DND-41 (cell line): ENCODE data around the gene CTAG2.

ENCODE experiments used
- ATAC-seq: fragments of 200-7000 bp; cut with Tn5 transposase; 3 replicates; pipeline ENCODE4 v1.9.1; 2021; ENCODE audit warnings: low read depth; ENCODE audit not compliant: insufficient read depth
- DNase-seq: peaks from one replicate; pipeline ENCODE4 v3.0.0-alpha.2; 2020
- H2AFZ ChIP-seq: 2 replicates; pipeline ENCODE4 v1.6.0; 2012; ENCODE audit warnings: low read depth, low read length
- H3K27ac ChIP-seq: 2 replicates; pipeline ENCODE4 v1.5.1; 2012; ENCODE audit warnings: low read length, inconsistent platforms
- H3K27me3 ChIP-seq: fragments of 200-600 bp; sonication (generic); 2 replicates; pipeline ENCODE4 v1.6.0; 2012; ENCODE audit warnings: low read length, mild to moderate bottlenecking, inconsistent platforms; ENCODE audit not compliant: insufficient read depth, poor library complexity
- H3K36me3 ChIP-seq: 2 replicates; pipeline ENCODE4 v1.5.1; 2012; ENCODE audit warnings: low read length, inconsistent platforms; ENCODE audit not compliant: insufficient read depth
- H3K4me1 ChIP-seq: 2 replicates; pipeline ENCODE4 v1.5.1; 2012; ENCODE audit warnings: mild to moderate bottlenecking, low read length; ENCODE audit not compliant: insufficient read depth
- H3K4me2 ChIP-seq: 2 replicates; pipeline ENCODE4 v1.6.0; 2012; ENCODE audit warnings: mild to moderate bottlenecking, moderate library complexity, low read length, inconsistent platforms; ENCODE audit not compliant: insufficient read depth
- H3K4me3 ChIP-seq, 2 experiments: fragments of 200-600 bp in 1 of 2; shearing (Covaris generic) in 1 of 2; 2 replicates each; pipeline ENCODE4 v1.5.1; 2012 to 2016; ENCODE audit warnings: inconsistent platforms in 2 of 2, low read length in 2 of 2, mild to moderate bottlenecking in 2 of 2, low read depth in 1 of 2, moderate library complexity in 1 of 2
- H3K79me2 ChIP-seq: 2 replicates; pipeline ENCODE4 v1.6.0; 2012; ENCODE audit warnings: low read length, inconsistent platforms; ENCODE audit not compliant: insufficient read depth
- H3K9ac ChIP-seq: 2 replicates; pipeline ENCODE4 v1.6.0; 2012; ENCODE audit warnings: low read depth, mild to moderate bottlenecking, inconsistent platforms, low read length, moderate library complexity
- H3K9me3 ChIP-seq: 2 replicates; pipeline ENCODE4 v1.5.1; 2012; ENCODE audit warnings: low read length, moderate library complexity, mild to moderate bottlenecking, inconsistent platforms; ENCODE audit not compliant: insufficient read depth, severe bottlenecking
- H4K20me1 ChIP-seq: 2 replicates; pipeline ENCODE4 v1.6.0; 2012; ENCODE audit warnings: low read length; ENCODE audit not compliant: insufficient read depth
- EZH2 ChIP-seq: IDR thresholded peaks from 3 replicates; pipeline ENCODE4 v1.6.1; 2012; ENCODE audit warnings: borderline replicate concordance, low read depth, mild to moderate bottlenecking, moderate library complexity, low read length, inconsistent platforms; ENCODE audit not compliant: severe bottlenecking
- TF ChIP-seq, protein P1 (sequence below): IDR thresholded peaks from 2 replicates; pipeline ENCODE4 v1.5.1; 2012; ENCODE audit warnings: borderline replicate concordance, low read length, moderate library complexity, mild to moderate bottlenecking; ENCODE audit not compliant: poor library complexity, severe bottlenecking; ENCODE audit errors: extremely low read depth

The CTAG2 gene

GRCh38 chrX:154602766-154603437, 50.5 kb downstream of the CTAG2 start:
- H3K9ac ChIP-seq = no peak overlapping the region
- no peaks in the 10 kb centered on the region for H4K20me1 ChIP-seq
- H3K27ac ChIP-seq = no peak overlapping the region
- no peaks in the 10 kb centered on the region for H3K9me3 ChIP-seq
- no peak overlapping the region for H2AFZ ChIP-seq
- no peaks in the 10 kb centered on the region for H3K36me3 ChIP-seq
- no peaks in the 10 kb centered on the region for H3K79me2 ChIP-seq
- no peaks in the 10 kb centered on the region for H3K27me3 ChIP-seq
- no peak overlapping the region for H3K4me2 ChIP-seq
- no peak overlapping the region for H3K4me3 ChIP-seq
- DNase-seq (no peak), ATAC-seq (no peak)
- TF ChIP-seq, protein P1, sequence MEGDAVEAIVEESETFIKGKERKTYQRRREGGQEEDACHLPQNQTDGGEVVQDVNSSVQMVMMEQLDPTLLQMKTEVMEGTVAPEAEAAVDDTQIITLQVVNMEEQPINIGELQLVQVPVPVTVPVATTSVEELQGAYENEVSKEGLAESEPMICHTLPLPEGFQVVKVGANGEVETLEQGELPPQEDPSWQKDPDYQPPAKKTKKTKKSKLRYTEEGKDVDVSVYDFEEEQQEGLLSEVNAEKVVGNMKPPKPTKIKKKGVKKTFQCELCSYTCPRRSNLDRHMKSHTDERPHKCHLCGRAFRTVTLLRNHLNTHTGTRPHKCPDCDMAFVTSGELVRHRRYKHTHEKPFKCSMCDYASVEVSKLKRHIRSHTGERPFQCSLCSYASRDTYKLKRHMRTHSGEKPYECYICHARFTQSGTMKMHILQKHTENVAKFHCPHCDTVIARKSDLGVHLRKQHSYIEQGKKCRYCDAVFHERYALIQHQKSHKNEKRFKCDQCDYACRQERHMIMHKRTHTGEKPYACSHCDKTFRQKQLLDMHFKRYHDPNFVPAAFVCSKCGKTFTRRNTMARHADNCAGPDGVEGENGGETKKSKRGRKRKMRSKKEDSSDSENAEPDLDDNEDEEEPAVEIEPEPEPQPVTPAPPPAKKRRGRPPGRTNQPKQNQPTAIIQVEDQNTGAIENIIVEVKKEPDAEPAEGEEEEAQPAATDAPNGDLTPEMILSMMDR = no peak
- no peak for TF ChIP-seq EZH2
- H3K4me1 ChIP-seq = 0 out of 2 replicates have a peak, but pooled peaks cover 2% of the 10 kb centered on the region

GRCh38 chrX:154602226-154602625, 51.2 kb downstream of the CTAG2 start:
- no peaks in the 10 kb centered on the region for H3K27me3 ChIP-seq
- DNase-seq = no peak
- H3K4me2 ChIP-seq = no peak overlapping the region
- TF ChIP-seq, protein P1 = no peak
- TF ChIP-seq EZH2 = no peak
- H2AFZ ChIP-seq = no peak overlapping the region
- H3K4me3 ChIP-seq = no peak overlapping the region
- H3K4me1 ChIP-seq = 0 out of 2 replicates have a peak, but pooled peaks cover 2% of the 10 kb centered on the region
- no peak overlapping the region for H3K9ac ChIP-seq
- no peaks in the 10 kb centered on the region for H3K36me3 ChIP-seq
- H3K79me2 ChIP-seq = no peaks in the 10 kb centered on the region
- no peak for ATAC-seq
- no peaks in the 10 kb centered on the region for H4K20me1 ChIP-seq
- no peaks in the 10 kb centered on the region for H3K9me3 ChIP-seq
- no peak overlapping the region for H3K27ac ChIP-seq
